Activated naive CD4-positive, alpha-beta T cell treated with anti-CD3 and anti-CD28 coated beads, Interleukin-2, amount 50 U/mL, for 16 hours (primary cell): Measurements from ENCODE around the gene PPP1R3D.
A peak's percentile ranks its signal among the peaks of the same experiment; 100 is the strongest.

Source experiments
- DNase-seq: peaks from one replicate; pipeline ENCODE4 v3.0.0-alpha.2; 2020

The PPP1R3D gene

DNA sequence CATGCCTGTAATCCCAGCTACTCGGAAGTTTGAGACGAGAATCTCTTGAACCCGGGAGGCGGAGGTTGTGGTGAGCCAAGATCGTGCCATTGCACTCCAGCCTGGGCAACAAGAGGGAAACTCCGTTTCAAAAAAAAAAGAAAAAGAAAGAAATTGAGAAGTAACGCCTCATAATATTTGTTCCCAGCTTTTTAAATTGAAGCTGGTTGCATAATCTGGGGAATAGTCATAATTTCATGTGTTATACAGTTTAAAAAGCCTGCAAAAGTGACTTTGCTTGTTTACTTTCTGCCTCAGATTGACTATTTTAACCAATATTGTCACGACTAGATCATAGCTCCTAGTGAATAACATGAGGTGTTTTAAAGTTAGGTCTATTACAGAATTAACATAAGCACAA lies 7.3 kb upstream of the PPP1R3D start:
- DNase-seq = no peak

DNA sequence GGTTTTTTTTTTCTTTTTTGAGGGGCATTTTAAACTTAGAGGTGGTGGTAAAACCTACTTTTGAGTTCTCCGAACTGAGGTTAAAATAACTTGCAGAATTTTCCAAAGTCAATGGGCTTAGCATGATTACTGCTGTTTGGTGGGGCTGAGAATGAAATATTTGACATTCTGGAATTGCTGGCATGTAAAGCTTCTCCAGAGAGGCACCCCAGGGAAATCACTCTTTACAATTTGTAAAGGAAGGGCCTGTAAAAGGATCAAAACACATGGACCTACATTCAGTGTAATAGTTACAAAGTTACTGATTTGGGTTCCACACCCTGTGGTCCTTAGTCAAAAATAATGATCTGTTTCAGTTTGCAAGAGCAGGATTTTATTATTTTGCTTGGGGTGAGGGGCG lies 5.6 kb upstream of the PPP1R3D start:
- DNase-seq = no peak

DNA sequence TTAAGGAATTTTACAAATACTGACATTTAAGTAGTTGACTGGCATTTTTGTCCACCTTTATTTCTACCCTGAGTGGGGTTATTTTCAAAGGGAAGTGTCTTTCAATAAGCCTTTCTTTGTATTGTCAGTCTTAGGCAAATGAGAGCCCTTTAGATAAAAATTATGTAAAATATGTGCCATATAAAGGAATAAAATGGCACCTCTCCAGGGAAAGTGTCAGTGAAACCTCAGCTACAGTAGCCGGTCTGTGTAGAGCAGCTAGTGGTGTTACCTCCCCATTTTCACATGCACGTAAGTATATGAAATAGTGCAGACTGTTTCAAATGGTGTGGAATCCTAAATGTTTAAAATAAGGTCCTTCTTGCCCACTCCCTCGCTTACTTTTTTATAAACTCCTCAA lies 5.1 kb upstream of the PPP1R3D start:
- DNase-seq = no peak

DNA sequence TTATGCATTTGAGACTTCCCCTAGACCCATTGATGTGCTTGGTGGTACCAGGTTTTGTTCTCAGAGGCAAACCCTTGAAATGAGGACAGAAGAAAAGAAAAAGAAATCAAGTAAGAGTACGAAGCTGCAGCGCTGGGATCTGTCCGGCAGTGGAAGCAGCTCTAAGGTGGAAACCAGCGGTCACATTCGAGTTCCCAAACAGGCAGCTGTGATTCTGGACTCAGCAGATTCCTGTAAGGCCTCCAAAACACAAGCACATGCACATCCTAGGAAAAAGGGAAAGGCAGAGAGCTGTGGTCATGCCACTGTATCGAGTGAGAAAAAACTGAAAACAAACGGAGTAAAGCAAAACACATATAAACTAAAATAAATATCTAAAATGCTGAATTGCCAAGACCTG lies 4.6 kb upstream of the PPP1R3D start:
- DNase-seq = no peak

DNA sequence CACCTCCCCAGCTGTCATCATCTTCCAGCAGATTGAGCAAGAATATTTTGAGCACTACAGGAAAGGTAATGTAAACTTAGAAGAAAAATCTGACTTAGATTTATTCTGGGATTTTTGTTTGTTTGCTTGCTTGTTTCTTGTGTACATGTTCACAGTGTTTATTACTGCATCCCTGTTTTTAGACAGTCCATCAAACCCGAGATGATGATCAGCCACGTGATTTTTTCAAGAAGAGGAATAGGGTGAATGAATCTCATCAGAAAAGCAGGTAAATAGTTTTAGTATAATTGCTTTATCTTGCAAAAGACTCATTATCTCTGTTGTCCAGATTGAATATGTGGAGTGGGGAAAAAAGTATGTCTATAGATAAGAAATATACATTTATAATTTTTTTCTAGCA lies 2.1 kb upstream of the PPP1R3D start:
- no peak for DNase-seq

DNA sequence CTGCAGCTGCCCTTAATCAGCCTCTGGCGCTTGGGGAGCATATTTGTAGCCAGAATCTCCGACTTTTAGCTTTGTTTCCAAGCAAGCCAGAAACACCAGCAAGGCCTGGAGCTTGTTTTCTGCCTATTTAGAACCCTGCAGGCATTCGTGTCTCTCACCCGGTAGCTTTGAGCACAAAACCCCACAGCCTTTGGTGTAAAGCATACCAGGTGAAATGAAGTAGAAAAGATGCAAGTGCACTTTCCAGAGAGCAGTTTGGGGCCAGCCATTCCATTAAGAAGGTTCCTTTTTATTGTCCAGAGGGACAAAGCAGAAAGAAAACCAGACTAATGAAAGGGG lies 820 bp upstream of the PPP1R3D start:
- no peak for DNase-seq

DNA sequence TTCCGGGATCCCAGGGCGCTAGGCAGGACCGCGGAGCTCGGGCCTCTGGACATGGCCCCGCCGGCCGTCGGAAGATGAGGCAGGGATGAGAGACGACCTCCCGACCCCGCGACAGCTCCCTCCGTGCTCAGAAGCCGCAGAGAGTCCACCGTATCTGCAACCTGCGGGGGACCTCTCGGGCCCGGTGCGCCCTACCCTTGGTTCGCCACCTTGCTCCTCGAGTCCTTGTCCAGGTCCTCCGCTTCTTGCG lies 301 bp downstream of the PPP1R3D start:
- DNase-seq = no peak

DNA sequence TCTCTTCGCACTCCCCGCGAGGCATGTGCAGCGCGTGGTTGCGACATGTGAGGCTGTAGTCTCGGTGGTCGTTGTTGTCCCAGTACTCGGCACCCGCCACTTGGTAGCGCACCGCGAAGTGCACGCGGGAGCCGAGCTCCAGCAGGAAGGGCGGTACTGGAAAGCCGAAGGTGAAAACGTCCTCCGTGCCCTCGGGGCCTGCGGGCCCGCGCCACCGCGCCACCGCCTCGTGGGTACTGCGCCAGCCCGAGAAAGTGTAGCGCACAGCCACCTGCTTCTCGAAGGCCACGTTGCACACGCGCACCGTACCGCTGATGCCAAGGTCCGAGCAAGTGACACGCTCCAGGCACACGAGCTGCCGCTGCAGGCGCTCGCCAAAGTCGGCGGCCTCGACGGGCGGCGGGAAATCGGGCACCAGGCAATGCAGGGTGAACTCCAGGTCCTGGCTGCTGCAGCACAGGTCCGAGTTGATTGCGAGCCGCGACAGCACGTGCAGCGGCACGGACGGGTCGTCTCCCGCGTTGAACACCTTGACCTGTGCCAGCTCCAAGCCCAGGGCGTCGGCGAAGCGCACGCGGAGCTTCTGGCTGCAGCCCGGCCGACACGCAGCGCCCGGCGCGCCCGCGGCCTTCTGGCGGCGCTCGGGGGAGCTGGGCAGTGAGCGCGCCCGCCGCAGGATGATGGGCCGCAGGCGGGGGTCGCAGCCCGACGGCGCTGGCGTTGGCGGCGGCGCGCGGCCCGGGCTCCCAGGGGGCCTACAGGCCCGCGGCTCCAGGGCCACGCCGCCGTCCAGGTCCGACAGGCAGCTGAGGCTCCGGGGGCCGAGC lies 840 bp downstream of the PPP1R3D start:
- no peak for DNase-seq

DNA sequence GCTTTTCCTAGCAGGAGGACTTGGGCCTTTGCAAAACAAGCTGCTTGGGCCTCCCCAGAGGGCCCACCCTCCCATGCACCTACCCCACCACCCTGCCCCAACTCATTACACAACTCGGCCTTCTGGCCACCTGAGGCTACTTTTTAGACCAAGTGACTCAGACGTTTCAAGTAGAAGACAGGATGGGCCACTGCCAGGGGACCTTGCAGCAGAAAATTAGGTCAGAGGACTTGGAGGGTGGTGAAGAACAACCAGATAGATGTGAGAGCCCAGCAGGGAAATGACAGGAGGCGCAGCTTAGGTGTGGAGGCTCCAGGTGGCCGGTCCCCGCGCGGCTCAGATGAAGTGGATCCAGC lies 1.4 kb downstream of the PPP1R3D start:
- no peak for DNase-seq

DNA sequence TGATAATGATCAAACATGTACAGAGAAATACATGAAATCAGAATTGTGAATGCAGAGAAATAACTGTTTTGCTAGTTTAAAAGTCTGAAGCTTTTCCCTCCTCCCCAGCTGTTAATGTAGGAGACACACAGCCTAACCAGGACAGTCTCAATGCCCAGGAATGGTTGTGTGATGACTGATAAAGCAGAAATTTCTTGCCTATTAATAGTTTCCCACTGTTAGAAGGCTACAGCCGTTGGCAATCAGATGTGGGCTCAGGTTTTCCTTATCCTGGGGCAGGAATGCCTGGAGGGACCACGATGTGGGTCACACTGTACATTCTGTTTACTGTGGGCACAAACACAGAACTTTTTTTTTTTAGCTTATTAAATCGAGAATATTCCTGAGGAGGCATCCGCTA lies 1.9 kb downstream of the PPP1R3D start:
- no peak for DNase-seq

DNA sequence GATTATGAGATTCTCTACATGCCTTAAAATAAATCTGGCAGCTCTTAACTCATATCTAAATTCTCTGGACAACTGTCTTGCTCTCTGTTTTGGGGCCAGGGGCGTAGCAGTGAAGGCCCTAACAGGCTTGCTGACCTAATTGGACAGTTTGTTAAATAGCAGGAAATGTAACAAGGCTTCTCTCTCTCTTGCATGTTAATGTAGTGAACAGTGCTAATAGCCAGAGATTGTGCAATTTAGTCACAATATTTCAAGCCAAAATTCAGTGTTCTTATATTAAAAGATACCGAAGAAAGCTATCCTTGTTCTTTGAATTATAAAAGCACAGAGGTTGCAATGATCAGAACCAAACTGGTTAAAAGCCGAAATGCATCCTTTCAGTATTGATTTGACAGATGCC lies 3.0 kb downstream of the PPP1R3D start:
- DNase-seq = no peak

DNA sequence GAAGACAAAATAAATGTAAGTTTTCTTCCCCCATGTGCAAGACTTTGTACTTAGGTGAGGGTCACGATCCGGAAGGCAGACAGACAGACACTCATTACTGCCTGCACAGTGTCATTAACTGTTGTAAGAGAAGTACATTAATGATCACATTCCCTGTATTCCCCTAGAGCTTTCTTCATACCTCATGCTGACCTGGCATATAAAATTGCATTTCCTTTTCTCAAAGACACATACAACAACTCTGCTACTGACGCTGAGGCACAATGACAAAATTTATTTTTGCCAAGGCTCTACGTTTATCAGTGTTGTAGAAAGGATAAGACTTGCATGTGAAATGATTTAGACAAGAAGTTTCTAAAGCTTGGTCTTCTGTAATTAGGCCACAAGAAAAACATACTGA lies 3.7 kb downstream of the PPP1R3D start:
- DNase-seq = no peak

DNA sequence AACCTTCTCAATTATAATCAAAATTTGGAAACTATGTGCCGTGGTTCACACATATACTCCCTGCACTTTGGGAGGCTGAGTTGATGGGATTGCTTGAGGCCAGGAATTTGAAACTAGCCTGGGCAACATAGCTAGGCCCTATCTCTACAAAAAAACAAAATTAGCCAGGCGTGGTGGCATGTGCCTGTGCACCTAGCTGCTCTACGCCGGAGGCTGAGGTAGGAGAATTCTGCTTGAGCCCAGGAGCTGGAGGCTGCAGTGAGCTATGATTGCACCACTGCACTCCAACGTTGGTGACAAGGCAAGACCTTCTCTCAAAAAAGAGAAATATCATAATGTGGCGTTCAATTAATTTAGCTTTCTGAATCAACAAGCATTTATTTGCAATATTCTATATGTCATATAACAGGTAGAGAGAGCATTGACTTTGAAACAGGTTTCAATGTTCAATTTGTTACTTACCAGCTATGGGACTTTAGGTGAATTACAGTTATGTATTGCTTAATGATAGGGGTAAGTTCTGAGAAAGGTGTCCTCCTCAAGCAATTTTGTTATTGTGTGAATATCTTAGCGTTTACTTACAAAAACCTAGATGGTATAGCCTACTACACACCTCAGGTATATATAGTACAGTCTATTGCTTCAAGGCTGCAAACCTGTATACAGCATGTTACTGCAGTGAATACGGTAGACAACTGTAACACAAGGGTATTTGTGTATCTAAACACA lies 4.5 kb downstream of the PPP1R3D start:
- DNase-seq = no peak

DNA sequence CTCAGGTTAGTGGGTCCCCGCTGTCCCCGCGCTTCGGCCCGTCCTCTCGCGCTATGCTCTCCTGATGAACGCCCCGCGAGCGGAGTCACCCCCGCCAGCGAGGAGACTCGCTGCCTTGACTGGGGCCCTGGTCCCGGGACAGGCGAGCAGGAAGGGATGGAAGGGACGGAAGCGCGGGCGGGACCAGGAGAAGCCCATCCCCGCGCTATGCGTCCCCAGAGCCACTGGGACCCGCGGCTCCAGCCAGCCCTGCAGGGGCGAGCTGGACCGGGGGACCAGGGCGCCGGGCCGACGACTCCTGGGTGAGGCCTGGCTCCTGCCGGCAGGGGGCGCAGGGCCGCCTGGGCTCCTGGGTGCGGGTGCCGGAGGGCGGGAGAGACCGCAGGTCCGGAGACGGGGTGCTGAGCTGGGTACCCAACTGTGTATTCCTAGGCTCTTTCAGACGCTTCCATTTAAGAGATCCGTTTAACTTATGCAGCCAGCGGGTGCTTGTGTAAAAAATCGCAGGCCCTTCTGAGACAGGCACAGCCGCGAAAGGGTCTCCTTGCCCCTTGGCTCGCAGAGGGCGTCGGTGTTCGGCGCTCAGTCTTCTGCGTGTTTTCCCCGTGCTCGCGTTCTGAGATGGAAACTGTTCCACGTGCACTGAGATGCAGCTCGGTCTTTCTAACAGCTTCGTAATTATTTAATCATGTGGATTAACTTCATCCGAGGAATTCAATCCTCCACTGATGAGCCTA lies 6.1 kb downstream of the PPP1R3D start:
- peak; percentile 82 for DNase-seq

DNA sequence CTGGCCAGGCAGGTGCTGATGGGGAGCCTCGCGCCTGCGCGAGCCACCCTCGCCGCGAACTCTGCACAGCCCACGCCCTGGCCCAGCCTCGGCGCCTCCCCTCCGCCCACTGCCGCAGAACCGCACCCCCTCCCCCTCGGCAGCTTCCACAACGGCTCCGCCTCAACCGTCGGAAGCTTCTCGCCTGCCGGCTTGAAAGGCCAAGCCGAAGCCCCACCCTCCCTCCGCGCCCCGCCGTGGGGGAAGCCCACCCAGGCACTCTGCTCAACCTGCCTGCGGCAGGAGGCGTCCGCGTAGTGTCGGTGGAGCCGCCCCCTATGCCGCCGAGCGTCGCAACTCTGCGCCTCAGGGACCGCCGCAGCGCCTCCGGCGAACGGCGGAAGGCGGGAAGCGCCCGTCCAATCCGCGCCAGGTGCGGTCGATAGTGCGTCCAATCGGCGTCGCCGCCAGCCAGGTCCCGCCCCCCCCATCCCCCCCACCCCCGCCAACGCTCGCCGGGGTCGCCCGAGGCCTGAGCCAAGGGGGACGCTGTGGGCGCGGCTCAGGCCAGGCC lies 6.7 kb downstream of the PPP1R3D start, which contains the start of gene SYCP2:
Gene SYCP2, minus strand, starts transcription at position 342 of the 553 bp plus-strand sequence. CDS start 11,224 bp downstream, outside the sequence.
- peak; percentile 68 for DNase-seq

DNA sequence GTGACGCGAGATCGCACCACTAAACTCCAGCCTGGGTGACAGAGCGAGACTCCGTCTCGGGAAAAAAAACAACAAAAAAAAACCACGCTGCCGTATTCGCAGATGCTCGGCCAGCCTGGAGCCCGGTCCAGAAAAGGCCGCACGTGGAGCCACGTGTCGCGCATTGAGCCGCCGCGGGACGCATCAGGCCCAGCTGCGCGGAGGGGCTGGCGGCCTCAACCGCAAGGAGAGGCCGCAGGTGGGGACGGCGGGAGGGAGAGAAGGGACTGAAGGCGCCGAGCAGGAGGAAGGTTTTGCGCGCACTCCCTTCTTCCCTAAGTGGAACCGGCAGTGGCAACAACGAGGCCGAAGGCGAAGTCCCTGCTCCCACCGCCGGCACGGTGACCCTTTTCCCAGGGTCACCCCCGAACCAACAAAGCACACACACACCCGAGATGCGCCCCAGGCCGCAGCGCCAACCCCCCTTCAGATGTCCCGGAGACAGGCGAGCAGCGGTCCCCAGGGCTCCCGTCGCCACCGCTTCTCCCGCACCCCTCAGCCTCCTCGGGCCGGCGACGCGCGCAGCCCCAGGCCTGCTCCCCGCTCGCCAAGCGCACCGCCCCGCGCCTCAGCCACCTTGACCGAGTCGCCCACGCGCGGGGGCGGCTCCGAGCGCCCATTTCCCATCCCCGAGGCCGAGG lies 7.3 kb downstream of the PPP1R3D start:
- no peak for DNase-seq

DNA sequence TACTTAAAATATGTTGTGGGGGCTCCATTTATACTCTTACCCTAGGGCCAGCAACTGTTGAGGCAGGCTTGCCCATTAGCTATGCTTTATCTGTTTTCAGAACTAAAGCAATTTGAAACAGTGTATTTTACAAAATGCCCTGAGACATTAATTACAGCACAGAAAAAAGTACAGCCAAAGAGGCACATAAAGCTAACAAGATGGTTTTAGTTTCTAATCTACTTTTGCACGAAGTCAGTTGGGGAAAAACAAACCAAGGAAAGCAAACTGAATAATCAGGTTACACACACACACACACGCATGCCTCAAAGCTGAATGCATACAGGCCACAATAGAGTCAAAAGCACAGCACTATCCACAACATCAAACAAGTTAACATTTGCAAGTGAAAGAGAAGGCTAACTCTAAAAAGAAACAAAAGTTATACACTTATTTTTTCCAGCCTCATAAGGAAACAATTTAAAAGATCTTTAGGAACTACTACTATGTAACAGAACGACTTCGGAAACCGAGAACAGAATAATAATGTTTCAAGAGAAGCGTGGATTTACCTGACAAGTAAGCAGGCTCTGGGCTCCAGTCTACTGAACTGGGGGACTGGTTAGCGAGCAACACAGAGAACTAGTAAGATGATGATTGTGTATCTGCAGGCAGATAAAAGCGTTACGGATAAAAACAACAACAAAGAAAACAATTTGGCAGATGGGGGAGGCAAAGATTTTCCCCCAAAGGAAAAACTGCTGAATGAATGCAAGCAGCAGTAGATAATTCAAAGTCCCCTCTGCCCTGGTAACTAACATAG lies 8.4 kb downstream of the PPP1R3D start:
- no peak for DNase-seq

DNA sequence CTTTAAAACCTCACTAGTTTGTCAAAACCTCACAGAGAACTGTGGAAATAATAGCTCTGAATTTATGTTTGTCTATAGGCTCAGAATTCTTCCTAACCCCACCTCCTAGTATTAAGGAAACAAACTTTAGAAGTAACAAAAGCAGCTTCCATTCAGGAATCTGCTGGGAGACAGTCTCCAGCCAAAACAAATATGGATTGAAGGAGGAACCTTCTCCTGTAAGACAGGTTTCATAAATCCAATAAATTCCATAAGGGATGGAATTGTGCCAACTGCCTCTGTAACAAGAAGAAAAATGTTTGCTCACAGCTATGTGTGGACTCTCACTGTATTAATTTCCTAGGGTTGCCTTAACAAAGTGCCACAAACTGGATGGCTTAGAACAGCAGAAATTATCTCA lies 14.2 kb downstream of the PPP1R3D start:
- no peak for DNase-seq

DNA sequence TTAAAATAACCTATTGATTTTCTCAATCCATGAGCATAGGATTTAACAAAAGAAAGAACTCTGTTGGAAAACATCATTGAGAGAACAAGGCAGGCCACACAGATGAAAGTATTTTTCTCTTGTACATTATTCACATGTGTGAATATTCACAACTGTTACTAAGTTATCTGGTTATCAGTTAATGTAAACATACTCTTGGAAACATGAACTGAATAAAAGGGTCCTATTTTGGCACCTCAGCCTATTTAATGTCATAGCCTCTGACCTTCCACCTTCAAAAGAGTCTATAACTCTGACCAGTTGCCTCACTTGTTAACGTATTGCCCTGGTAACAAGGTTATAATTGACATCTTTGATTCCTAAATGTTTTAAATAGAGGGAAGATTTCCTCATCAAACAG lies 14.7 kb downstream of the PPP1R3D start:
- DNase-seq = no peak

DNA sequence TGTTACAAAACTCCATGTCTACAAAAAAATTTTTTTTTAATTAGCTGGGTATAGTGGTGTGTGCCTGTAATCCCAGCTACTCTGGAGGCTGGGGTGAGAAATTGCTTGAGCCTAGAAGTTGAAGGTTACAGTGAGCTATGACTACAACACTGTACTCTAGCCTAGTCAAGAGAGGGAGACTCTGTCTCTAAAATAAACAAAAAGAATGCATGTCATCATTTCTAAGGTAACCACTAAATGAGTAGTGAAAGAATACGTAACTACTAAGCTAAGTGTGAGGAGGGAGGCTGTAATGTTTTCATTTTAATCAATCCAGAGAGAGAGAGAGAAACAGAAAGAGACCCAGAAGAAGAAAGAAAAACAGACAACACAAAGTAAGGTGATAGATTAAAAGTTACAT lies 16.6 kb downstream of the PPP1R3D start:
- no peak for DNase-seq

DNA sequence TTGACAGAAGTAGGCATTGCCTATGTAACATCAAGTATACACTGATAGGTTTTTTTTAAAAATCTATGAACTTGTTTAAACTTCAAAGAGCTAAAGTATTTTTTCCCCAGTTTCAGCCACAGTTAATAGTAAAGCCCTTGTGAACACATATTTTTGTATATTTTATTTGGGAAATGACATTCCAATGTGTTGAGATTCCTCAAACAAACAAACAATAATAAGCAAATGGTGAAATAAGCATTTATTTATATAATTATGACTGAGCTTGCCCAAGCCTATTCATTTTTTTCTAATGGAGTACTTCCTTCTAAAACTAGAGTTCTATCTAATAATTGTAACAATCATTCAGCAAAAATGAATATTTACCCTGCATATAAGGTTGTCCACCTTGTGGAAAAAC lies 19.2 kb downstream of the PPP1R3D start:
- no peak for DNase-seq

DNA sequence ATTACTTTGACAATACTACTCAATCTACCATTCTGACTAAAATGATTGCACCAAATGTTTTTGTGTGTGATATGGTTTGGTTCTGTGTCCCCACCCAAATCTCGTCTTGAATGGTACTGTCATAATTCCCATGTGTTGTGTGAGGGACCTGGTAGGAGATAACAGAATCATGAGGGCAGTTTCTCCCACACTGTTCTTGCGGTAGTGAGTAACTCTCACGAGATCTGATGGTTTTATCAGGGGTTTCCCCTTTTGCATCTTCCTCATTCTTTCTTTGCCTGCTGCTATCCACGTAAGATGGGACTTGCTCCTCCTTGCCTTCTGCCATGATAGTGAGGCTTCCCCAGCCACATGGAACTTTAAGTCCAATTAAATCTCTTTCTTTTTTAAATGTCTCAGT lies 27.5 kb downstream of the PPP1R3D start:
- DNase-seq = no peak

DNA sequence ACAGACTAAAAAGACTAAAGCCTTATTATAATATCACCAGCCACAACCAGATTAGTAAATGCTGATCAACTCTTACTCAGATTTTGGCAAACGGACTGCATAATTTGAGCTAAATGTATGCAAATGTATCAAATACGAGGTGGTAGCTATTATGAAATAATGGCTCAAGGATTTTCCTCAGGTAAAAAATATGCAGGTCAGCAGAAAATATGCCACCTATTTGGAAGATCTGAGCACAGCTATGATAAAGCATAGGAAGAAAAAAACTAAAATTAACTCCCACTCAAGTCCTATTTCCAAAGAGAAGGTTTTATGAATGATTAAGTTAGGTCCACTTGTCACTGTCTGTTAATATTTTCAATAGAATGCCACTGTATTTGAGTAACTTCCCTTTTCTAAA lies 29.1 kb downstream of the PPP1R3D start:
- DNase-seq = no peak
